IPS-20b (cell line): ENCODE data around the gene IAH1.

Experiments used
- H3K27ac ChIP-seq: one replicate; pipeline ENCODE4 v1.5.1; 2013; ENCODE audit warnings: low read length
- H3K27me3 ChIP-seq: 2 replicates; pipeline ENCODE4 v1.6.1; 2013; ENCODE audit warnings: mild to moderate bottlenecking, low read length, inconsistent platforms; ENCODE audit not compliant: insufficient read depth
- H3K36me3 ChIP-seq: 2 replicates; pipeline ENCODE4 v1.6.1; 2013; ENCODE audit warnings: low read depth, mild to moderate bottlenecking, inconsistent platforms, low read length, moderate library complexity; ENCODE audit not compliant: insufficient read depth
- H3K4me1 ChIP-seq: 2 replicates; pipeline ENCODE4 v1.6.1; 2013; ENCODE audit warnings: mild to moderate bottlenecking, control low read depth, inconsistent platforms, low read length, moderate library complexity; ENCODE audit not compliant: insufficient read depth
- H3K4me3 ChIP-seq: 2 replicates; pipeline ENCODE4 v1.5.1; 2013; ENCODE audit warnings: mild to moderate bottlenecking, low read length, inconsistent platforms
- H3K9ac ChIP-seq: 2 replicates; pipeline ENCODE4 v1.6.1; 2013; ENCODE audit warnings: low read depth, mild to moderate bottlenecking, inconsistent platforms, low read length, moderate library complexity
- H3K9me3 ChIP-seq: 2 replicates; pipeline ENCODE4 v1.6.1; 2013; ENCODE audit warnings: mild to moderate bottlenecking, low read depth, low read length, inconsistent platforms; ENCODE audit not compliant: insufficient read depth

The IAH1 gene, protein sequence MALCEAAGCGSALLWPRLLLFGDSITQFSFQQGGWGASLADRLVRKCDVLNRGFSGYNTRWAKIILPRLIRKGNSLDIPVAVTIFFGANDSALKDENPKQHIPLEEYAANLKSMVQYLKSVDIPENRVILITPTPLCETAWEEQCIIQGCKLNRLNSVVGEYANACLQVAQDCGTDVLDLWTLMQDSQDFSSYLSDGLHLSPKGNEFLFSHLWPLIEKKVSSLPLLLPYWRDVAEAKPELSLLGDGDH

DNA sequence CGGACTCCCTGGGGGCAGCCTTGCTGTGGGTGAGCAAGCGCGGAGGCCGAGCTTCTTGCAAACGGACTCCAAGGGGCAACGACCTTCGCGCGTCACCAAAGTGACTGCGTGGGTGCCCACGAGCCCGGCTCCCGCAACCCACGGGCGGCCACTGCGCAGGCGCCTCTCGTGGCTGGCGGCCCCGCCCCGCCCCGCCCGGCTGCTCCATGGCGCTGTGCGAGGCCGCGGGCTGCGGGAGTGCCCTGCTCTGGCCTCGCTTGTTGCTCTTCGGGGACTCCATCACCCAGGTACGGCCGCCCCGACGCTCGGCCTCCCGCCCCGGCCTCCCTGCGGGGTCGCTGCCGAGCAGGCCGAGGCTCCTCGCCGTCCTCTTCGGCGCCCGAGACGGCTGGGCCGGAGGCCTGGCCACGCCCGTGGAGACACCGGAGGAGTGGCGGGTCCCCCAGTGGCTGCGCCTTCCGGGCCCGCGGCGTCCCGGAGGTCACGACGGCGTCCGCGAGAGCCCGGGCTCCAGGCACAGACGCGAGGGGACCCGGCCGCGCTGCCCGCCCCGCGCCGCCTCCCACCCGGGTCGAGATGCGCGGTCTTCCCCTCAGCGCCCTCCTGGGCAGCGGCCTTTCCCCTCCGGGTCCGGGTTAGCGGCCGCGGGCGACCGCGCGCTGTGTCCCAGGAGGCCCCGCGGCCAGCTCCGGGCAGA lies at the start of gene IAH1:
Gene IAH1 (plus strand): TSS at position 191 of the 697 bp plus-strand sequence. CDS start 16 bp downstream, at position 207.
- H3K27ac ChIP-seq = no peak within 1 kb of the TSS
- H3K27me3 ChIP-seq = peaks cover 11% of the 10 kb centered on the region; the same call in 1 of the 2 replicates
- H3K4me1 ChIP-seq = no peaks in the 10 kb centered on the region; the same call in 1 of the 2 replicates
- H3K4me3 ChIP-seq = peak within 1 kb of the TSS; percentile 73
- H3K9me3 ChIP-seq = no peaks in the 10 kb centered on the region; the same call in 1 of the 2 replicates
- peaks cover 31% of the 10 kb centered on the region for H3K36me3 ChIP-seq
- H3K9ac ChIP-seq = peak within 1 kb of the TSS; percentile 53; the same call in 1 of the 2 replicates

- Histone ChIP-seq H3K9ac (no peak overlapping the region), H3K9me3 (no peaks in the 10 kb centered on the region), H3K36me3 (peaks cover 59% of the 10 kb centered on the region)
These were observed 45.3 kb upstream of the IAH1 start for GRCh38 chr2:9428965-9429577.

GRCh38 chr2:9430316-9431293 lies 43.7 kb upstream of the IAH1 start:
- Histone ChIP-seq H3K9ac (no peak overlapping the region), H3K27me3 (no peaks in the 10 kb centered on the region), H3K4me1 (no peaks in the 10 kb centered on the region), H3K27ac (no peak overlapping the region), H3K36me3 (peaks cover 73% of the 10 kb centered on the region), H3K9me3 (no peaks in the 10 kb centered on the region), H3K4me3 (no peak overlapping the region)

More at GRCh38 chr2:9428965-9429577, 45.3 kb upstream of the IAH1 start:
- peaks cover 9% of the 10 kb centered on the region for H3K4me1 ChIP-seq
- H3K27me3 ChIP-seq = no peaks in the 10 kb centered on the region
- no peak overlapping the region for H3K4me3 ChIP-seq
- no peak overlapping the region for H3K27ac ChIP-seq

DNA sequence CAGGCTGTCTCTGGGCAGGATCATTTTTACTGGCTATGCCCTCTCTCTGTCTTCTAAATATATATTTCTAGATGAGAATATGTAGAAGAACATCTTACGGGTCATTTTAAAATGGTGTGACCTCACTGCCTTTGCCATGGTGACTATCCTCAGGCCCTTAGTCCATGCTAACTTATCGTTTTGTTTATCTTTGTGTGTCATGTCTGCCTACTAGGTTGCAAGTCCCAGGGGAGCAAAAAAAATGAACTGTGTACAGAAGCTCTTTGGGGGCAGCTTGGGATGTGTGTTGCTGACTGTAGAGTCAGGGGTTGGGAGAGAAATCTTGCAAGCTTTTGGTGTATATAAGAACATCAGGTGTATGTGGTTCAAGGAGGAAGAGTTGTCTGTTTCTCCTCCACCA lies 39.9 kb upstream of the IAH1 start:
- Histone ChIP-seq H3K27me3 (no peaks in the 10 kb centered on the region), H3K36me3 (peaks cover 89% of the 10 kb centered on the region), H3K9me3 (no peaks in the 10 kb centered on the region), H3K27ac (no peak overlapping the region), H3K4me1 (no peaks in the 10 kb centered on the region), H3K4me3 (no peak overlapping the region), H3K9ac (no peak overlapping the region)

GRCh38 chr2:9439536-9439935 lies 34.8 kb upstream of the IAH1 start:
- H3K4me3 ChIP-seq = no peak overlapping the region
- no peaks in the 10 kb centered on the region for H3K27me3 ChIP-seq
- no peak overlapping the region for H3K27ac ChIP-seq
- no peak overlapping the region for H3K9ac ChIP-seq
- H3K4me1 ChIP-seq = no peaks in the 10 kb centered on the region
- H3K9me3 ChIP-seq = no peaks in the 10 kb centered on the region
- peaks cover 87% of the 10 kb centered on the region for H3K36me3 ChIP-seq

GRCh38 chr2:9440058-9440727 lies 34.2 kb upstream of the IAH1 start:
- Histone ChIP-seq H3K9ac (no peak overlapping the region), H3K4me1 (no peaks in the 10 kb centered on the region), H3K27ac (no peak overlapping the region), H3K27me3 (no peaks in the 10 kb centered on the region), H3K36me3 (peaks cover 87% of the 10 kb centered on the region), H3K4me3 (no peak overlapping the region), H3K9me3 (no peaks in the 10 kb centered on the region)

- H3K27ac ChIP-seq = no peak overlapping the region
- H3K4me3 ChIP-seq = no peak overlapping the region
- H3K9me3 ChIP-seq = no peaks in the 10 kb centered on the region
- H3K9ac ChIP-seq = no peak overlapping the region
- no peaks in the 10 kb centered on the region for H3K27me3 ChIP-seq
- H3K36me3 ChIP-seq = peaks cover 89% of the 10 kb centered on the region
- no peaks in the 10 kb centered on the region for H3K4me1 ChIP-seq
These were observed 32.8 kb upstream of the IAH1 start for GRCh38 chr2:9441556-9441955.

GRCh38 chr2:9443526-9443925 lies 30.8 kb upstream of the IAH1 start:
- Histone ChIP-seq H3K9ac (no peak overlapping the region), H3K9me3 (no peaks in the 10 kb centered on the region), H3K27me3 (no peaks in the 10 kb centered on the region), H3K4me1 (no peaks in the 10 kb centered on the region), H3K4me3 (no peak overlapping the region), H3K27ac (no peak overlapping the region), H3K36me3 (peaks cover 89% of the 10 kb centered on the region)

- no peak overlapping the region for H3K27ac ChIP-seq
- no peaks in the 10 kb centered on the region for H3K27me3 ChIP-seq
- no peaks in the 10 kb centered on the region for H3K9me3 ChIP-seq
- H3K9ac ChIP-seq = no peak overlapping the region
- no peaks in the 10 kb centered on the region for H3K4me1 ChIP-seq
- no peak overlapping the region for H3K4me3 ChIP-seq
- H3K36me3 ChIP-seq = peaks cover 89% of the 10 kb centered on the region
These were observed 29.3 kb upstream of the IAH1 start for GRCh38 chr2:9445089-9445488.

- Histone ChIP-seq H3K27ac (no peak overlapping the region), H3K9ac (no peak overlapping the region), H3K9me3 (no peaks in the 10 kb centered on the region), H3K27me3 (no peaks in the 10 kb centered on the region), H3K36me3 (peaks cover 87% of the 10 kb centered on the region), H3K4me3 (no peak overlapping the region), H3K4me1 (no peaks in the 10 kb centered on the region)
These were observed 23.1 kb upstream of the IAH1 start for GRCh38 chr2:9451231-9451630.
